ENCODE measurements around the gene TRIP13.

The TRIP13 gene

DNA sequence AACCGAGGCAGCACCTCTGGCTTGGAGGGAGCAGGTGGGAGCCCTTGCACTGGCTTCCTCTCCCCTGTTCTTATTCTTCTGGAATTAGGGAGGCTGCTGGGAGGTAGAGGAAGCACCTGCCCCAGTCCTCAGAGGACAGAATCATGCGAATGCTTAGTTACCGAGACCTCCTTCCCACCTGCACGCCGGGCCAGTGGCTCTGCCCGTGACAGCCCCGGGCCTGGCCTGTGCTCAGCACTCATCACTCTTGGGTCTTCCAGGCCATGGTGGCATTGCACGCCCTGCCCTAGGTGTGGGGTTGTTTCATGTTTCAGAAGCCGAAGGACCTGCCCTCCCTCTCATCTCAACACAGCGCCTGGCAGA, 70.6 kb downstream of the TRIP13 start:
- TF ChIP-seq, protein P1, sequence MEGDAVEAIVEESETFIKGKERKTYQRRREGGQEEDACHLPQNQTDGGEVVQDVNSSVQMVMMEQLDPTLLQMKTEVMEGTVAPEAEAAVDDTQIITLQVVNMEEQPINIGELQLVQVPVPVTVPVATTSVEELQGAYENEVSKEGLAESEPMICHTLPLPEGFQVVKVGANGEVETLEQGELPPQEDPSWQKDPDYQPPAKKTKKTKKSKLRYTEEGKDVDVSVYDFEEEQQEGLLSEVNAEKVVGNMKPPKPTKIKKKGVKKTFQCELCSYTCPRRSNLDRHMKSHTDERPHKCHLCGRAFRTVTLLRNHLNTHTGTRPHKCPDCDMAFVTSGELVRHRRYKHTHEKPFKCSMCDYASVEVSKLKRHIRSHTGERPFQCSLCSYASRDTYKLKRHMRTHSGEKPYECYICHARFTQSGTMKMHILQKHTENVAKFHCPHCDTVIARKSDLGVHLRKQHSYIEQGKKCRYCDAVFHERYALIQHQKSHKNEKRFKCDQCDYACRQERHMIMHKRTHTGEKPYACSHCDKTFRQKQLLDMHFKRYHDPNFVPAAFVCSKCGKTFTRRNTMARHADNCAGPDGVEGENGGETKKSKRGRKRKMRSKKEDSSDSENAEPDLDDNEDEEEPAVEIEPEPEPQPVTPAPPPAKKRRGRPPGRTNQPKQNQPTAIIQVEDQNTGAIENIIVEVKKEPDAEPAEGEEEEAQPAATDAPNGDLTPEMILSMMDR (IDR thresholded peaks at IDR 0.05) = no peak
- Histone ChIP-seq H3K9me3 (no peaks in the 10 kb centered on the region), H3K27ac (no peak overlapping the region), H3K36me3 (no peaks in the 10 kb centered on the region), H3K4me1 (ENCODE audit: control insufficient read depth in 1 of 2, insufficient read depth in 1 of 2, low read depth in 1 of 2, low read length in 1 of 2) (no peaks in the 10 kb centered on the region), H3K27me3 (peaks cover 13% of the 10 kb centered on the region), H3K4me3 (ENCODE audit: low read depth in 1 of 2, low read length in 1 of 2) (no peak overlapping the region)

DNA sequence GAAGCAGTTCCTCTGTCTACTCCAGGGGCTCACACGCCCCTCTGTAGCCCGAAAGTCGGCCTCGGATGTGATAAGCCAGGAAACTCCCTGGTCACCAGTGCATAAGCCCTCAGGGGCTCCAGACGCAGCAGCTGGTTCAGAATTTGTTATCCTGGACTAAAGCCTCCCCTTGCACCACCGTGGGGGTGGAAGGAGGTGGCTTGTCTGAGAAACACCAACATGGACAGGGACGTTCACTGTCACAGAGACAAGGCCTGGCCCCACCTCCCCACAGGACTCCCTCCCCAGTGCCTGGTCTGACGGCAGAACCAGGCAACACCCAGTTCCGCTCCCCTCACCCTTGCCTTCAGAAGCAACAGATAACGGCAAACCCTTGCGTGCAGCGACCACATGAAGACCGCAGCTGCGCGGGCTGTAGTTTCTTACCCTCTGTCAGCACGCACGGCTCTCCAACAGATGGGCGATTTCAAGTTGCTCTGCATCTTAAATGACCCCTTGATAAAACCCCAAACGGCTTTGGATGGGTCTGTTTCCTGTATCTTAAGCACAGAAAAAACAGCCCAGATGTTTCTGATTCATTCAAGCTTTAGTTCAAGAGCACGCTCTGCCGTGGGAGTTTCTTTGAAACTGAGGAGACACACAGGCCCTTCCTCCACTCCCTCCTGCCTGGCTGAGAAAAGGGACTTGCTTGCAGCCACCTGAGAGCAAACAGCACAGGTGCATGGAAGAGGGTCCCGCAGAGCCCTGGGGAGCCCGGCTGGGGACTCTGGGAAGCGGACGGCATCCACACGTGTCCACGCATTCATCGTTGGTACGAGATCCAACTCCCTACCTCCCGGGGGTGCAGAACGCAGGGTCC, 71.2 kb downstream of the TRIP13 start:
- H3K4me3 ChIP-seq (ENCODE audit: low read depth in 1 of 2, low read length in 1 of 2) = no peak overlapping the region
- TF ChIP-seq, protein P1 (IDR thresholded peaks at IDR 0.05) = no peak
- no peaks in the 10 kb centered on the region for H3K9me3 ChIP-seq
- H3K27ac ChIP-seq = no peak overlapping the region
- H3K36me3 ChIP-seq = no peaks in the 10 kb centered on the region
- H3K4me1 ChIP-seq (ENCODE audit: control insufficient read depth in 1 of 2, insufficient read depth in 1 of 2, low read depth in 1 of 2, low read length in 1 of 2) = no peaks in the 10 kb centered on the region
- H3K27me3 ChIP-seq = peaks cover 19% of the 10 kb centered on the region

DNA sequence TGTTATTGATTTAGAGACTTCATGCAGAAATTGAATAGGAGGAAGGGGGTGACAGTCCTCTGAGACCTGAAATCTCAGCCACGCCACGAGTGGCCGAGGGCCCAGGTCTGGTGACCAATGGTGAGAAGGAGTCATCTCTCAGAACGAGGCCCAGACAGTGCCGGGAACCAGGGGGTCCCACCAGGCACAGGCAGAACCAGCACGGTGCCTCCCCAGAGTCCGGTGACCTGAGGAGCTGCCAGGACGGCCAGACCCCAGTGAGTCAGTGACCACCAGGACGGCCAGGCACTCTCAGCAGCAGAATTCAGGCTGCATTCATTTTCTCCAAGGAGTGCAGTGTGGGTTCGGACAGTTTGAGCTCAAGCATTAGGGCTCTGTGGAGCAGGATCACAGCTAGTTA, 72.1 kb downstream of the TRIP13 start:
- H3K4me1 ChIP-seq (ENCODE audit: control insufficient read depth in 1 of 2, insufficient read depth in 1 of 2, low read depth in 1 of 2, low read length in 1 of 2) = no peaks in the 10 kb centered on the region
- H3K9me3 ChIP-seq = no peaks in the 10 kb centered on the region
- H3K4me3 ChIP-seq (ENCODE audit: low read depth in 1 of 2, low read length in 1 of 2) = no peak overlapping the region
- TF ChIP-seq, protein P1 (IDR thresholded peaks at IDR 0.05) = no peak
- H3K36me3 ChIP-seq = no peaks in the 10 kb centered on the region
- no peak overlapping the region for H3K27ac ChIP-seq
- H3K27me3 ChIP-seq = peaks cover 28% of the 10 kb centered on the region

DNA sequence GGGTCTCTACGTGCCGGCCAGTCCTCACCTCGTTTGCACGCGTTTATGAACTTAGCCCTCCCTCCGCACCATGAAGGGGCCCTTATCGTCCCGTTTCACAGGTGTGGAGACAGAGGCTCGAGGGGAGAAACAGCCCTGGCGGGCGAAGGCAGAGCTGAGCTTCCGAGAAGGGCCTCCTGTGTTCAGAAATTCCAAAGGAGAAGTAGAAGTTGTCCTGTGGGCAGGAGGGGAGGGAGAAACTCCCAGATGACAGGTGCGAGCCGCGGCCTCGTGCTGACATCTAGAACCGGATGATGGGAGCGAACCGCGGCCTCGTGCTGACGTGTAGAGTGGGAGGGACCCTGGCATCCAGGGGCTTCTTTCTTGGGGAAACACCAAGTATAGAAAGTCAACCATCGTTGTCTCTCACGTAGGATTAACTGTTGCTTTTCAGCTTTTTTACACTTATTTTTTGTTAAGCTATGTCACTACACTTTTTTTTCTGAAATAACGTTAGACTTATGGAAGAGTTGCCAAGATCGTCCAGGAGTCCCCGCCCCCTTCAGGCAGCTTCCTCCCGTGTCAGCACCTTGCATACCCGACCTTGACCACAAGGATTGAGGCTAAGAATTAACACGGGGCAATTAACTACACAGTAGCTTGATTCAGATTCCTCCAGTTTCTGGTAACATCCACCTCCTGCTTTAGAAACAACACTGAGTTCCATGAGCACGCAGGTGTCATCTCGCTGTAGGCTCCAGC, 73.1 kb downstream of the TRIP13 start:
- Histone ChIP-seq H3K9me3 (no peaks in the 10 kb centered on the region), H3K4me3 (ENCODE audit: low read depth in 1 of 2, low read length in 1 of 2) (no peak overlapping the region), H3K4me1 (ENCODE audit: control insufficient read depth in 1 of 2, insufficient read depth in 1 of 2, low read depth in 1 of 2, low read length in 1 of 2) (no peaks in the 10 kb centered on the region), H3K27me3 (peaks cover 34% of the 10 kb centered on the region), H3K27ac (no peak overlapping the region), H3K36me3 (no peaks in the 10 kb centered on the region)
- TF ChIP-seq, protein P1 (IDR thresholded peaks at IDR 0.05) = no peak

DNA sequence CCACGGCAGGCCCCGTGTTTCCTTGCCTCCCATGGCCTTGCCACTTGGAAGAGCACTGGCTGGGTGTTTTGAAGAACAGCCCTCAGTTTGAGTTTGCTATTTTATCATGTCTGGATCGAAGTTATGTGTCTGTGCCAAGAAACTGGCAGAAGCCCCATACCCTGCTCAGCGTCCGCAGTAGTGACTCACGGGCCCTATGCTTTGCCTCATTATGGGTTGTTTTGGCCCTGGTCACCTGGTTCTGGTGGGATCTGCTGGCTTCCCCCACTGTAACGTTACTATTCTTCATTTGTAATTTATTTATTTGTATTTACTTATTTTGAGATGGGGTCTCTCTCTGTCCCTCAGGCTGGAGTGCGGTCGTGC, 73.6 kb downstream of the TRIP13 start:
- Histone ChIP-seq H3K36me3 (no peaks in the 10 kb centered on the region), H3K4me3 (ENCODE audit: low read depth in 1 of 2, low read length in 1 of 2) (no peak overlapping the region), H3K4me1 (ENCODE audit: control insufficient read depth in 1 of 2, insufficient read depth in 1 of 2, low read depth in 1 of 2, low read length in 1 of 2) (no peaks in the 10 kb centered on the region), H3K27ac (no peak overlapping the region), H3K27me3 (peaks cover 34% of the 10 kb centered on the region), H3K9me3 (no peaks in the 10 kb centered on the region)
- TF ChIP-seq, protein P1 (IDR thresholded peaks at IDR 0.05) = no peak
